Sigmoid colon (tissue), 7 donors: Measurements from ENCODE around the gene OPN3. TPM values are rescaled to one million over a fixed set of nuclear protein-coding genes. Genes with fewer than 3 reads are reported as not detected.

Source experiments
- DNase-seq: peaks from one replicate; pipeline ENCODE4 v3.0.0-alpha.2; 2019
- H3K27ac ChIP-seq, 4 donors: fragments of 200-600 bp; sonication (generic); one replicate each; pipeline ENCODE4 v1.5.1; 2016 to 2019; ENCODE audit warnings: mild to moderate bottlenecking in 1 of 4
- H3K27me3 ChIP-seq, 3 donors: fragments of 200-600 bp; sonication (generic); one replicate each; pipeline ENCODE4 v1.5.1; 2019; ENCODE audit warnings: mild to moderate bottlenecking in 1 of 3
- H3K36me3 ChIP-seq, 4 donors: fragments of 200-600 bp; sonication (generic); one replicate each; pipeline ENCODE4 v1.5.1; 2016 to 2019
- H3K4me1 ChIP-seq, 4 donors: fragments of 200-600 bp; sonication (generic); one replicate each; pipeline ENCODE4 v1.5.1; 2017 to 2019
- H3K4me3 ChIP-seq, 4 donors: fragments of 200-600 bp; sonication (generic); one replicate each; pipeline ENCODE4 v1.5.1; 2017 to 2019; ENCODE audit warnings: mild to moderate bottlenecking in 2 of 4, moderate library complexity in 1 of 4
- H3K9me3 ChIP-seq, 4 donors: fragments of 200-600 bp in 3 of 4; sonication (generic) in 3 of 4; one replicate each; pipeline versions ENCODE4 v1.5.1 to v1.6.1; 2013 to 2019
- CTCF ChIP-seq, 4 experiments: fragments of 450-650 bp in 3 of 4; fragments of 200-600 bp in 1 of 4; IDR thresholded peaks; one replicate each; pipeline ENCODE4 v1.5.1; 2016 to 2019; ENCODE audit warnings: antibody characterized with exemption in 4 of 4, mild to moderate bottlenecking in 3 of 4, moderate library complexity in 2 of 4
- EP300 ChIP-seq, 4 donors: sonication (generic); formaldehyde crosslinking; IDR thresholded peaks; one replicate each; pipeline ENCODE4 v1.6.1; 2017; ENCODE audit warnings: antibody characterized with exemption in 4 of 4
- POLR2A ChIP-seq, 2 donors: fragments of 450-650 bp; IDR thresholded peaks; one replicate each; pipeline ENCODE4 v1.6.1; 2016; ENCODE audit warnings: antibody characterized with exemption in 2 of 2, mild to moderate bottlenecking in 2 of 2, moderate library complexity in 2 of 2
- POLR2AphosphoS5 ChIP-seq, 4 donors: sonication (generic); formaldehyde crosslinking; IDR thresholded peaks; one replicate each; pipeline ENCODE4 v1.6.1; 2017; ENCODE audit warnings: antibody characterized with exemption in 4 of 4
- WGBS, 2 donors: extraction: QIAGEN DNeasy Blood & Tissue Kit; methylation state at CpG; one replicate each; pipeline ENCODE4 v1.1.7; 2013; 5-methylcytosine and 5-hydroxymethylcytosine counted together
- intact Hi-C: fragments of 100-400 bp; cut with DNase I; formaldehyde crosslinking; loops from one replicate; pipeline ENCODE4 v1.15.1; 2023
- polyA plus RNA-seq, 3 donors: library from polyadenylated mRNA; stranded (reverse); fragments of 200-250 nt; gene quantifications; one replicate each; pipeline ENCODE4 v1.2.3, GENCODE V29; 2013
- total RNA-seq, 4 donors: library from RNA; depleted of rRNA; stranded (reverse); fragments of >200 nt; gene quantifications; one replicate each; pipeline ENCODE4 v1.1.0, GENCODE V29; 2016
- donor health status: healthy with polysubstance abuse.
- donor health status: Bipolar disorder and iron deficiency.
- donor health status: healthy.

OPN3 gene
- total and polyA plus RNA-seq, 7 donors: 2.5 to 58.9 (median 12.8) TPM

DNA sequence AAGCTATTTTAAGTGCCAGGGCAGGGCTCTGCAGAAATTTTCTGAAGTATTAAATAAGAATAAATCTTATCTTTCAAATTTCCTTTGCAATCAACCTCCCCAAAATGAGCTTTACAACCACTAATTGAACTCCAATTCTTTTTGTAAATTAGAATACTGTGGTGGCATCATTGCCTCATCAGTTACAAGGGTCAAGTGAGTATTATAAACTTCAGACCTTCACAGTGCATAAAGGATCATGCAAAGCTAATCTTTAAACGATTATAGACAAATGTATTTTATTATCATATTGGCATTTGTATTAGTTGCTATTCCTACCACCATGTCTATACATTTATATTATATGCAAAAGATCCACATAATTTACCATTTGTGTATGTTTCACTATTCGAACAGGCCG is 7.2 kb downstream of the OPN3 start:
- intact Hi-C loops: no loop called here
- Histone ChIP-seq H3K4me3 (no peak overlapping the region), H3K9me3 (no peaks in the 10 kb centered on the region), H3K4me1 (peaks cover 0 to 20% (median 8%) of the 10 kb centered on the region in 4 donors), H3K27ac (no peak overlapping the region), H3K27me3 (no peaks in the 10 kb centered on the region), H3K36me3 (peaks cover 0 to 7% (median 0%) of the 10 kb centered on the region in 4 donors)
- WGBS, 2 donors: 84 to 90% methylated on average over 3 of the region's 3 CpGs
- no peak for TF ChIP-seq EP300 (IDR thresholded peaks at IDR 0.05)
- TF ChIP-seq CTCF (IDR thresholded peaks at IDR 0.05): no peak
- no peak for TF ChIP-seq POLR2A (IDR thresholded peaks at IDR 0.05)
- no peak for TF ChIP-seq POLR2AphosphoS5 (IDR thresholded peaks at IDR 0.05)
- no peak for DNase-seq

- no peak overlapping the region for H3K4me3 ChIP-seq
- TF ChIP-seq POLR2A (IDR thresholded peaks at IDR 0.05) (no peak), CTCF (IDR thresholded peaks at IDR 0.05) (no peak), POLR2AphosphoS5 (IDR thresholded peaks at IDR 0.05) (no peak), EP300 (IDR thresholded peaks at IDR 0.05) (no peak)
- 74 to 83% methylated on average over 5 of the region's 5 CpGs for WGBS, 2 donors
- H3K27ac ChIP-seq: no peak overlapping the region
- peaks cover 0 to 8% (median 3%) of the 10 kb centered on the region in 4 donors for H3K4me1 ChIP-seq
- DNase-seq: no peak
- no peaks in the 10 kb centered on the region for H3K9me3 ChIP-seq
- intact Hi-C loops: no loop called here
- H3K27me3 ChIP-seq: no peaks in the 10 kb centered on the region
- peaks cover 0 to 7% (median 0%) of the 10 kb centered on the region in 4 donors for H3K36me3 ChIP-seq
These were observed 8.5 kb downstream of the OPN3 start for GRCh38 chr1:241631674-241632073.

DNA sequence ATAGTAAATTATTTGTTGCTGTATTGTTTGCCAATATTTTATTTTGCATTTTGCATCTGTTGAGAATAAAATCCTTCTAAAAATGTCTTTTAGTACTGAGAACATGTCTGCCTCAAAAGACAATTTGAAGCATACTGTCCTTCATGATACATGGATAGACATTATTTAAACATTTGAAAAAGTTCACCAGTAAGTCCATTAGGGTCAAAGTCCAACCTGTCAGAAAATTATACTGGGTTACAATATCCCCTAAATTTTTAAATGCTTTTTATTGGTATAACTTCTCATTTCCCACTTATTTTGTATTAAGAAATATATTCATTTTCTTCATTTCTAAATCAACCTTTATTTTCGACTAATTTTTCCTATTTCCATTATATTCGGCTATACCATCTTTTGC is 9.3 kb downstream of the OPN3 start:
- Histone ChIP-seq H3K27ac (no peak overlapping the region), H3K9me3 (no peaks in the 10 kb centered on the region), H3K27me3 (no peaks in the 10 kb centered on the region), H3K4me1 (peaks cover 0 to under 1% (median 0%) of the 10 kb centered on the region in 4 donors), H3K36me3 (peaks cover 0 to 7% (median 0%) of the 10 kb centered on the region in 4 donors), H3K4me3 (no peak overlapping the region)
- no peak for DNase-seq
- TF ChIP-seq CTCF (IDR thresholded peaks at IDR 0.05) (no peak), POLR2AphosphoS5 (IDR thresholded peaks at IDR 0.05) (no peak), POLR2A (IDR thresholded peaks at IDR 0.05) (no peak), EP300 (IDR thresholded peaks at IDR 0.05) (no peak)
- intact Hi-C loops: no loop called here
- WGBS, 2 donors: 96 to 98% methylated on average over 2 of the region's 2 CpGs

- Histone ChIP-seq H3K27me3 (no peaks in the 10 kb centered on the region), H3K36me3 (peaks cover 0 to 5% (median 0%) of the 10 kb centered on the region in 4 donors), H3K9me3 (no peaks in the 10 kb centered on the region), H3K4me1 (no peaks in the 10 kb centered on the region), H3K4me3 (no peak overlapping the region), H3K27ac (no peak overlapping the region)
- TF ChIP-seq EP300 (IDR thresholded peaks at IDR 0.05): no peak
- no peak for TF ChIP-seq POLR2AphosphoS5 (IDR thresholded peaks at IDR 0.05)
- TF ChIP-seq CTCF (IDR thresholded peaks at IDR 0.05): no peak
- TF ChIP-seq POLR2A (IDR thresholded peaks at IDR 0.05): no peak
- no peak for DNase-seq
- intact Hi-C loops: no loop called here
- WGBS, 2 donors: 91 to 92% methylated on average over 1 of the region's 1 CpG
These were observed 9.7 kb downstream of the OPN3 start for GRCh38 chr1:241630476-241630875.

DNA sequence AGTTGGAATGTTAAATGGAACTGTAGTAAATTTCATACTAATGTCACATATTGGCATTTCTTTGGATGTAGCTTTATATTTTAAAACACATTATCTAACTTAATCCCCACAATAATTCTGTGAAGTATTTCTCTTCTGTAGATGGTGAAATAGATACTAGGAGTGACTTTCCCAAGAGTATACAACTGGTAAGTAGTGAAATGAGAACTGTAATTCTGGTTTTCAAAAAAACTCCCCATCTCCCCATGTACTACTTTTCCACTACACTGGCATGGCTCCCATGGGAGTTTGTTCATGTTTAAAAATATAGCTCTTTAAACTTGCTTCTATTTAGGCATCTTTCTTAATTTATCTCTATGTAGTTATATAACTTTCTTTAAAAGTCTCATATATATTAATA is 10.2 kb downstream of the OPN3 start:
- Histone ChIP-seq H3K27me3 (no peaks in the 10 kb centered on the region), H3K36me3 (peaks cover 0 to under 1% (median 0%) of the 10 kb centered on the region in 4 donors), H3K4me3 (no peak overlapping the region), H3K9me3 (no peaks in the 10 kb centered on the region), H3K4me1 (no peaks in the 10 kb centered on the region), H3K27ac (no peak overlapping the region)
- TF ChIP-seq CTCF (IDR thresholded peaks at IDR 0.05): no peak
- TF ChIP-seq POLR2AphosphoS5 (IDR thresholded peaks at IDR 0.05): no peak
- no peak for TF ChIP-seq POLR2A (IDR thresholded peaks at IDR 0.05)
- TF ChIP-seq EP300 (IDR thresholded peaks at IDR 0.05): no peak
- intact Hi-C loops: no loop called here
- no peak for DNase-seq
